ENCODE results near the gene PRDM16. TPM values are rescaled to one million over a fixed set of nuclear protein-coding genes. Genes with fewer than 3 reads are reported as not detected.

Gene PRDM16
- total RNA-seq, 1 experiment from 2014 or later: 6.1 TPM

GRCh38 chr1:3246251-3246650 is 177.2 kb downstream of the PRDM16 start:
- H3K4me2 ChIP-seq (ENCODE audit: low read length): no peak overlapping the region
- H3K79me2 ChIP-seq (ENCODE audit: insufficient read depth, low read length): no peaks in the 10 kb centered on the region
- peaks cover 3 to 6% of the 10 kb centered on the region in 2 experiments; a peak in 1 of 4 replicates for H3K4me1 ChIP-seq (ENCODE audit: control insufficient read depth in 1 of 2, insufficient read depth in 2 of 2, low read length in 2 of 2)
- intact Hi-C loops (cut with micrococcal nuclease): no loop called here
- DNase-seq (ENCODE audit: low read depth, low spot score) (no peak), ATAC-seq (no peak)
- no peaks in the 10 kb centered on the region for H3K9me3 ChIP-seq (ENCODE audit: control insufficient read depth in 1 of 2, insufficient read depth in 1 of 2, low read depth in 1 of 2, low read length in 2 of 2)
- no peaks in the 10 kb centered on the region for H3K9me2 ChIP-seq (ENCODE audit: insufficient read depth)
- no peak overlapping the region for H3K27ac ChIP-seq (ENCODE audit: low read depth, low read length)
- TF ChIP-seq YY1 (IDR thresholded peaks at IDR 0.05; ENCODE audit: extremely low read depth, insufficient replicate concordance, low read depth, low read length) (no peak), TCF7L2 (IDR thresholded peaks at IDR 0.05; ENCODE audit: borderline replicate concordance, extremely low read depth, insufficient read depth, insufficient read length) (no peak), SP1 (IDR thresholded peaks at IDR 0.05; ENCODE audit: low read depth) (no peak), POLR2A (IDR thresholded peaks at IDR 0.05; ENCODE audit: borderline replicate concordance, extremely low read depth, insufficient read depth, insufficient read length) (no peak), FOSL1 (IDR thresholded peaks at IDR 0.05; ENCODE audit: low read depth) (no peak), CEBPB (IDR thresholded peaks at IDR 0.05; ENCODE audit: low read depth) (no peak), MAX (IDR thresholded peaks at IDR 0.05) (no peak), ZFX (IDR thresholded peaks at IDR 0.05) (no peak), SIN3A (IDR thresholded peaks at IDR 0.05; ENCODE audit: low read depth) (no peak), ZNF274 (IDR thresholded peaks at IDR 0.05; ENCODE audit: low read depth, low read length) (no peak), REST (IDR thresholded peaks at IDR 0.05; ENCODE audit: low read depth) (no peak), ATF3 (IDR thresholded peaks at IDR 0.05) (no peak), EZH2 (IDR thresholded peaks at IDR 0.05) (no peak), ELF1 (IDR thresholded peaks at IDR 0.05; ENCODE audit: borderline replicate concordance, low read depth) (no peak), EZH2phosphoT487 (IDR thresholded peaks at IDR 0.05; ENCODE audit: borderline replicate concordance) (no peak), CTCF (IDR thresholded peaks at IDR 0.05 in 2 of 3, conservative IDR thresholded peaks at IDR 0.05 in 1 of 3; ENCODE audit: borderline replicate concordance in 1 of 3, insufficient read depth in 1 of 3, low read depth in 2 of 3, low read length in 2 of 3) (no peak), SRF (IDR thresholded peaks at IDR 0.05; ENCODE audit: low read depth) (no peak), EGR1 (IDR thresholded peaks at IDR 0.05; ENCODE audit: low read depth) (no peak)
- BruUV-seq (replicated peaks): no TSS peak
- no peak overlapping the region for H3K4me3 ChIP-seq (replicated peaks in 1 of 2; ENCODE audit: low read depth in 1 of 2, low read length in 2 of 2)
- H3K36me3 ChIP-seq (ENCODE audit: control insufficient read depth in 1 of 2, insufficient read depth in 2 of 2, low read length in 2 of 2): no peaks in the 10 kb centered on the region
- ChIA-PET POLR2A (no interaction called here), CTCF (no interaction called here), RAD21 (ENCODE audit: low non-redundant PET in 1 of 2, low total read pairs in 2 of 2, uncharacterized antibody in 2 of 2, unreplicated experiment in 2 of 2) (no interaction called here)
- no peak overlapping the region for H2AFZ ChIP-seq (ENCODE audit: low read depth, low read length, poor library complexity, severe bottlenecking)
- no peaks in the 10 kb centered on the region for H4K20me1 ChIP-seq (ENCODE audit: insufficient read depth)
- no peaks in the 10 kb centered on the region for H3K27me3 ChIP-seq (ENCODE audit: insufficient read depth, low read length)
- no peak overlapping the region for H3K9ac ChIP-seq (ENCODE audit: low read length)
